ENCODE data around the gene ANOS1.

GRCh38 chrX:8755813-8756212, 23.9 kb upstream of the ANOS1 start:
- TF ChIP-seq CTCF (IDR thresholded peaks at IDR 0.05; ENCODE audit: extremely low read depth in 1 of 2, insufficient read depth in 1 of 2, low read depth in 1 of 2, low read length in 2 of 2) (no peak), POLR2A (IDR thresholded peaks at IDR 0.05; ENCODE audit: low read depth, low read length) (no peak), POLR2AphosphoS5 (IDR thresholded peaks at IDR 0.05; ENCODE audit: insufficient read depth, low read depth, low read length) (no peak), JUN (IDR thresholded peaks at IDR 0.05; ENCODE audit: borderline replicate concordance, insufficient read depth, insufficient read length, low read depth) (no peak)

All from endothelial cell of umbilical vein (primary cell).